OCI-LY7 (cell line): Measurements from ENCODE around the gene CCDC74B. TPM values are rescaled to one million over a fixed set of nuclear protein-coding genes. Genes with fewer than 3 reads are reported as not detected.

ENCODE experiments used
- BruUV-seq: library from RNA; stranded (reverse); fragments of 400-500 nt; replicated peaks from 2 replicates; lab custom pipeline; 2021; lab: Mats Ljungman, UMichigan
- CTCF ChIA-PET: fragments of 300-600 bp; sonication (Branson Sonifier 250); formaldehyde crosslinking; loops from one replicate; lab custom pipeline; 2022; ENCODE audit warnings: antibody characterized with exemption; ENCODE audit not compliant: unreplicated experiment; lab: Charles Lee
- POLR2A ChIA-PET: fragments of 300-600 bp; sonication (Branson Sonifier 250); formaldehyde crosslinking; loops from one replicate; lab custom pipeline; 2022; ENCODE audit warnings: antibody characterized with exemption; lab: Charles Lee
- DNase-seq: peaks from one replicate; pipeline ENCODE4 v3.0.0-alpha.2; 2015; ENCODE audit warnings: low spot score
- H2AFZ ChIP-seq: fragments of 200-600 bp; sonication (generic), shearing (Covaris generic); 2 replicates; pipeline ENCODE4 v1.6.1; 2014; ENCODE audit warnings: mild to moderate bottlenecking, antibody characterized with exemption, low read length, moderate library complexity
- H3K27ac ChIP-seq: fragments of 200-600 bp; sonication (generic); 2 replicates; pipeline ENCODE4 v1.5.1; 2014; ENCODE audit warnings: mixed run types, low read depth, mild to moderate bottlenecking, moderate library complexity, low read length, inconsistent platforms; ENCODE audit not compliant: poor library complexity, severe bottlenecking
- H3K36me3 ChIP-seq: fragments of 200-600 bp; sonication (generic); 2 replicates; pipeline ENCODE4 v1.6.1; 2014; ENCODE audit warnings: mild to moderate bottlenecking, antibody characterized with exemption, low read length, moderate library complexity, mixed read lengths; ENCODE audit not compliant: insufficient read depth
- H3K4me1 ChIP-seq: fragments of 200-600 bp; sonication (generic); 2 replicates; pipeline ENCODE4 v1.5.1; 2014; ENCODE audit warnings: mild to moderate bottlenecking, low read length; ENCODE audit not compliant: insufficient read depth, poor library complexity, severe bottlenecking
- H3K4me2 ChIP-seq: fragments of 200-600 bp; sonication (generic); 2 replicates; pipeline ENCODE4 v1.6.1; 2014; ENCODE audit warnings: mild to moderate bottlenecking, low read length
- H3K4me3 ChIP-seq: fragments of 200-600 bp; sonication (generic); 2 replicates; pipeline ENCODE4 v1.5.1; 2014; ENCODE audit warnings: mild to moderate bottlenecking, low read depth, low read length; ENCODE audit not compliant: poor library complexity, severe bottlenecking
- H3K79me2 ChIP-seq: fragments of 200-600 bp; sonication (generic); 2 replicates; pipeline ENCODE4 v1.6.1; 2016; ENCODE audit warnings: low read depth, mild to moderate bottlenecking, low read length, moderate library complexity, mixed read lengths; ENCODE audit not compliant: insufficient read depth
- H3K9me2 ChIP-seq: fragments of 200-600 bp; sonication (generic); 2 replicates; pipeline ENCODE4 v1.6.1; 2016; ENCODE audit warnings: mild to moderate bottlenecking, low read length, mixed read lengths; ENCODE audit not compliant: insufficient read depth
- H3K9me3 ChIP-seq: fragments of 200-600 bp; sonication (generic); 2 replicates; pipeline ENCODE4 v1.6.1; 2014; ENCODE audit warnings: mild to moderate bottlenecking, mixed run types, low read length, mixed read lengths
- H4K20me1 ChIP-seq: fragments of 200-600 bp; sonication (generic); 2 replicates; pipeline ENCODE4 v1.6.1; 2014; ENCODE audit warnings: mild to moderate bottlenecking, antibody characterized with exemption, low read length, moderate library complexity, mixed read lengths; ENCODE audit not compliant: insufficient read depth
- CTCF ChIP-seq: fragments of 200-600 bp; sonication (generic); conservative IDR thresholded peaks from 2 replicates; pipeline ENCODE4 v1.5.1; 2014; ENCODE audit warnings: mild to moderate bottlenecking, antibody characterized with exemption, low read length, moderate library complexity, mixed read lengths
- EZH2phosphoT487 ChIP-seq: fragments of 200-600 bp; sonication (generic); IDR thresholded peaks from 2 replicates; pipeline ENCODE4 v1.6.1; 2018; ENCODE audit warnings: low read depth, borderline replicate concordance, mild to moderate bottlenecking, mixed run types, antibody characterized with exemption, low read length, moderate library complexity, mixed read lengths
- intact Hi-C: fragments of 100-400 bp; cut with micrococcal nuclease; formaldehyde crosslinking; loops from one replicate; pipeline ENCODE4 v1.10.0; 2022; ENCODE audit not compliant: unreplicated experiment
- total RNA-seq, 2 experiments: library from RNA; depleted of rRNA in 1 of 2; stranded (reverse); fragments of >200 nt in 1 of 2; shearing (Covaris generic) in 1 of 2; gene quantifications; 2 replicates each; pipeline ENCODE4 v1.2.3, GENCODE V29; 2014 to 2022

Gene CCDC74B
- total RNA-seq, 2 experiments from 2014 or later, result 2.4 to 2.6 TPM

DNA sequence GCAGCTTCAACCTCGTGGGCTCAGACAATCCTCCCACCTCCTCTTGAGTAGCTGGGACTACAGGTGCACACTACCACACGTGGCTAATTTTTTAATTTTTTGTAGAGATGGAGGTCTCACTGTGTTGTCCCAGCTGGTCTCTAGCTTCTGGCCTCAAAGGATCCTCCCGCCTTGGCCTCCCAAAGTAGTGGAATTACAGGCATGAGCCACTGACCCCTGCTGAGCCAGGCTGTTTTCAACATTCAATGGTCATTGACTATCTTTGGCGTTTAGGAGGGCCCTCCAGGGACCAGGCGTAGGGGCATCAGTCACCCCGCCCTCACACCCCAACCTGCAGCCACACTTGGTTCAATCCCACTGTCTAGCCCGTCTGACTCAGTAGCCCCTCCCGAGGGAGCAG is 42.4 kb upstream of the CCDC74B start:
- Histone ChIP-seq H3K4me1 (peaks cover 8% of the 10 kb centered on the region), H3K4me2 (no peak overlapping the region), H3K27ac (no peak overlapping the region), H3K79me2 (peaks cover 22% of the 10 kb centered on the region), H2AFZ (no peak overlapping the region), H3K4me3 (no peak overlapping the region), H3K9me3 (no peaks in the 10 kb centered on the region), H4K20me1 (no peaks in the 10 kb centered on the region), H3K36me3 (peaks cover 17% of the 10 kb centered on the region), H3K9me2 (no peaks in the 10 kb centered on the region)
- TF ChIP-seq CTCF, result no peak
- no peak for TF ChIP-seq EZH2phosphoT487
- intact Hi-C loops, result no loop called here
- no TSS peak for BruUV-seq
- ChIA-PET CTCF (no interaction called here), POLR2A (no interaction called here)
- no peak for DNase-seq

DNA sequence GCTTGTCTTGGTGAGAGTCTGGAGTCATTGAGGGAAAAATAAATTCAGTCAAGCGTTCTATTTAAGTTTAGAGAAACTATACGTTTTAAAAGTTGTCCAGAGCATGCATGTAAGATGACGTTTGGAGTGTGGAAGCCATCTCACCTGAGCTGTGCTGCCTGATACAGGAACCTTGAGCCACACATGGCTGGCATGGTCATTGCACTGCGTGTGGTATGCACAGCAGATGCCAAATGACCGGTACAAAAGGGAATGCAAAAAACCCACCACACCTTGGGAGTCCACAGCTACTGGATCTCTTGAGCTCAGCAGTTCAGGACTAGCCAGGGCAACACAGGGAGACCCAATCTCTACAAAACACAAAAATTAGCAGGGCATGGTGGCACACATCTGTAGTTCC is 41.5 kb upstream of the CCDC74B start:
- TF ChIP-seq EZH2phosphoT487, result no peak
- no peak for TF ChIP-seq CTCF
- POLR2A ChIA-PET, result no interaction called here

DNA sequence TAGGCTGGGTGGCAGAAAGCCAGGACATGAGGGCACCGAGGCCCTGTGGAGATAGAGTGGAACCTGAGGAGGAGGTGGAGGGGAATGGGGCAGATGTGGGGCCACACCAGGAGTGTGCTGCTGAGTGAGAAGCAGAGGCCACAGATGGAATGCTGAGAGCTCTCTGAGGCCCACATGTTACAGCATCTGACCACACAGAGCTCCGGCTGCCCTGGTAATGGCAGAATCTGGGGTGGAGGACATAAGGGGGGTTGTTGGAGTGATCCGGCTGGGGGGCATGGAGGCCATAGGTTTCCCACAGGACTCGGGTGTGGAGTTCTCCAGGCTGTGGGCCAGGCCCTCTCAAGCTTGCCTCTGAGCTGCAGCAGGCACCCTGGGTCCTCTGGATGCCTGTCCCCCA is 41.0 kb upstream of the CCDC74B start:
- TF ChIP-seq CTCF (no peak), EZH2phosphoT487 (no peak)
- Histone ChIP-seq H3K36me3 (peaks cover 17% of the 10 kb centered on the region), H3K9me2 (no peaks in the 10 kb centered on the region), H3K4me2 (no peak overlapping the region), H3K27ac (no peak overlapping the region), H3K9me3 (no peaks in the 10 kb centered on the region), H3K79me2 (peaks cover 28% of the 10 kb centered on the region), H3K4me3 (no peak overlapping the region), H3K4me1 (peaks cover 8% of the 10 kb centered on the region), H4K20me1 (no peaks in the 10 kb centered on the region), H2AFZ (no peak overlapping the region)
- no TSS peak for BruUV-seq
- ChIA-PET POLR2A (no interaction called here), CTCF (no interaction called here)
- DNase-seq, result no peak
- intact Hi-C loops, result no loop called here

More for the DNA sequence above, 41.5 kb upstream of the CCDC74B start:
- Histone ChIP-seq H3K9me2 (no peaks in the 10 kb centered on the region), H3K4me3 (no peak overlapping the region), H3K9me3 (no peaks in the 10 kb centered on the region), H3K27ac (no peak overlapping the region), H3K79me2 (peaks cover 23% of the 10 kb centered on the region), H3K36me3 (peaks cover 17% of the 10 kb centered on the region), H3K4me2 (no peak overlapping the region), H2AFZ (no peak overlapping the region), H4K20me1 (no peaks in the 10 kb centered on the region), H3K4me1 (peaks cover 8% of the 10 kb centered on the region)
- intact Hi-C loops, result no loop called here
- BruUV-seq, result no TSS peak
- DNase-seq, result no peak
- CTCF ChIA-PET, result no interaction called here
